ENCODE measurements around the gene GARIN5B.

GARIN5B gene

GRCh38 chr19:55373306-55373992 is 10.4 kb upstream of the GARIN5B start:
- TF ChIP-seq TCF4 (CRISPR knock-in tag; IDR thresholded peaks at IDR 0.05; ENCODE audit: borderline replicate concordance) (no peak), PPARA (CRISPR knock-in tag; IDR thresholded peaks at IDR 0.05; ENCODE audit: borderline replicate concordance) (no peak), ZC3H10 (CRISPR knock-in tag; IDR thresholded peaks at IDR 0.05) (no peak), ZFP3 (CRISPR knock-in tag; IDR thresholded peaks at IDR 0.05) (no peak), SNAI2 (CRISPR knock-in tag; IDR thresholded peaks at IDR 0.05) (no peak), ZNF8 (CRISPR knock-in tag; IDR thresholded peaks at IDR 0.05) (no peak), ZNF565 (CRISPR knock-in tag; conservative IDR thresholded peaks at IDR 0.05; ENCODE audit: low read depth) (no peak)
- TF ChIP-seq, protein P1, sequence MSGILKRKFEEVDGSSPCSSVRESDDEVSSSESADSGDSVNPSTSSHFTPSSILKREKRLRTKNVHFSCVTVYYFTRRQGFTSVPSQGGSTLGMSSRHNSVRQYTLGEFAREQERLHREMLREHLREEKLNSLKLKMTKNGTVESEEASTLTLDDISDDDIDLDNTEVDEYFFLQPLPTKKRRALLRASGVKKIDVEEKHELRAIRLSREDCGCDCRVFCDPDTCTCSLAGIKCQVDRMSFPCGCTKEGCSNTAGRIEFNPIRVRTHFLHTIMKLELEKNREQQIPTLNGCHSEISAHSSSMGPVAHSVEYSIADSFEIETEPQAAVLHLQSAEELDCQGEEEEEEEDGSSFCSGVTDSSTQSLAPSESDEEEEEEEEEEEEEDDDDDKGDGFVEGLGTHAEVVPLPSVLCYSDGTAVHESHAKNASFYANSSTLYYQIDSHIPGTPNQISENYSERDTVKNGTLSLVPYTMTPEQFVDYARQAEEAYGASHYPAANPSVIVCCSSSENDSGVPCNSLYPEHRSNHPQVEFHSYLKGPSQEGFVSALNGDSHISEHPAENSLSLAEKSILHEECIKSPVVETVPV (CRISPR knock-in tag; IDR thresholded peaks at IDR 0.05), result no peak
- TF ChIP-seq, protein P2, sequence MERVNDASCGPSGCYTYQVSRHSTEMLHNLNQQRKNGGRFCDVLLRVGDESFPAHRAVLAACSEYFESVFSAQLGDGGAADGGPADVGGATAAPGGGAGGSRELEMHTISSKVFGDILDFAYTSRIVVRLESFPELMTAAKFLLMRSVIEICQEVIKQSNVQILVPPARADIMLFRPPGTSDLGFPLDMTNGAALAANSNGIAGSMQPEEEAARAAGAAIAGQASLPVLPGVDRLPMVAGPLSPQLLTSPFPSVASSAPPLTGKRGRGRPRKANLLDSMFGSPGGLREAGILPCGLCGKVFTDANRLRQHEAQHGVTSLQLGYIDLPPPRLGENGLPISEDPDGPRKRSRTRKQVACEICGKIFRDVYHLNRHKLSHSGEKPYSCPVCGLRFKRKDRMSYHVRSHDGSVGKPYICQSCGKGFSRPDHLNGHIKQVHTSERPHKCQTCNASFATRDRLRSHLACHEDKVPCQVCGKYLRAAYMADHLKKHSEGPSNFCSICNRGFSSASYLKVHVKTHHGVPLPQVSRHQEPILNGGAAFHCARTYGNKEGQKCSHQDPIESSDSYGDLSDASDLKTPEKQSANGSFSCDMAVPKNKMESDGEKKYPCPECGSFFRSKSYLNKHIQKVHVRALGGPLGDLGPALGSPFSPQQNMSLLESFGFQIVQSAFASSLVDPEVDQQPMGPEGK (CRISPR knock-in tag; IDR thresholded peaks at IDR 0.05; ENCODE audit: borderline replicate concordance), result no peak
- TF ChIP-seq, protein P3, sequence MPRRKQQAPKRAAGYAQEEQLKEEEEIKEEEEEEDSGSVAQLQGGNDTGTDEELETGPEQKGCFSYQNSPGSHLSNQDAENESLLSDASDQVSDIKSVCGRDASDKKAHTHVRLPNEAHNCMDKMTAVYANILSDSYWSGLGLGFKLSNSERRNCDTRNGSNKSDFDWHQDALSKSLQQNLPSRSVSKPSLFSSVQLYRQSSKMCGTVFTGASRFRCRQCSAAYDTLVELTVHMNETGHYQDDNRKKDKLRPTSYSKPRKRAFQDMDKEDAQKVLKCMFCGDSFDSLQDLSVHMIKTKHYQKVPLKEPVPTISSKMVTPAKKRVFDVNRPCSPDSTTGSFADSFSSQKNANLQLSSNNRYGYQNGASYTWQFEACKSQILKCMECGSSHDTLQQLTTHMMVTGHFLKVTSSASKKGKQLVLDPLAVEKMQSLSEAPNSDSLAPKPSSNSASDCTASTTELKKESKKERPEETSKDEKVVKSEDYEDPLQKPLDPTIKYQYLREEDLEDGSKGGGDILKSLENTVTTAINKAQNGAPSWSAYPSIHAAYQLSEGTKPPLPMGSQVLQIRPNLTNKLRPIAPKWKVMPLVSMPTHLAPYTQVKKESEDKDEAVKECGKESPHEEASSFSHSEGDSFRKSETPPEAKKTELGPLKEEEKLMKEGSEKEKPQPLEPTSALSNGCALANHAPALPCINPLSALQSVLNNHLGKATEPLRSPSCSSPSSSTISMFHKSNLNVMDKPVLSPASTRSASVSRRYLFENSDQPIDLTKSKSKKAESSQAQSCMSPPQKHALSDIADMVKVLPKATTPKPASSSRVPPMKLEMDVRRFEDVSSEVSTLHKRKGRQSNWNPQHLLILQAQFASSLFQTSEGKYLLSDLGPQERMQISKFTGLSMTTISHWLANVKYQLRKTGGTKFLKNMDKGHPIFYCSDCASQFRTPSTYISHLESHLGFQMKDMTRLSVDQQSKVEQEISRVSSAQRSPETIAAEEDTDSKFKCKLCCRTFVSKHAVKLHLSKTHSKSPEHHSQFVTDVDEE (CRISPR knock-in tag; IDR thresholded peaks at IDR 0.05), result no peak
- no peak for ATAC-seq

DNA sequence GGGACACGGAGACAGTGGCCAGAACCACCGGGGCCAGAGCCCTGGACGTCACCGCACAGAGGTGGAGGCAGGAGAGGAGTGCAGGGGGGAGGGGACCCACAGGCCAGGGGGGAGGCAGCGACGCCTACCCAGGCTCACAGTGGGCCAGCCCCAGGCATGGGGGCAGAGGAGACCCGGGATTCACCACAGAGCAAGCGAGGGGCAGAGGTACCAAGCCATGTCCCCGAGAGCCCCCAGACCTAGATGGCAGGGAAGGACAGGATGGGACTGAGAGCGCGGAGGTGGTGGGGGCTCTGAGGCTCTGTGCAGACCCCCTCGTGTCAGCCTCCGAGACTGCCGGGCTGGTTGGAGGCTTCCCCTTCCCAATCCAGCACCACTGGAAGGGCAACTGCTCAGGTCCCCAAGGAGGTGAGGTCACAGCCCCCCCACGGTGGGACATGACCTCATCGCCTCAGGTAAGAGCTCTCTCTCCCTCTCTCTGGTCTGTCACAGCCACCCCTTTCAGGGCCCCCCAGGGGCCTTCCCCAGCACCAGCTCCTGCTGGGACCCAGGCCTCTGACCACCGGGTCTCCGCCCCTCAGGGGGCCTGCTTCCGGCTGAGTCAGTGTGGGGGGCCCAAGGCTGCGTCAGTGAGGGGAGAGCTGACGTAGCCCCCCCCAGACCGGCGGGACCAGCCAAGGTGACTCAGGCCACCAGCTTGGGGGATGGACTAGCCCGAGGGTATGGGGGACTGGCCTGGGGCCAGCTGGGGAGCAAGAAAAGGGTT is 9.4 kb upstream of the GARIN5B start:
- ATAC-seq, result no peak
- no peak for TF ChIP-seq ARNTL (CRISPR knock-in tag; IDR thresholded peaks at IDR 0.05; ENCODE audit: borderline replicate concordance, low read depth)
- TF ChIP-seq SNAI2 (CRISPR knock-in tag; IDR thresholded peaks at IDR 0.05), result no peak
- TF ChIP-seq, protein P2 (CRISPR knock-in tag; IDR thresholded peaks at IDR 0.05; ENCODE audit: borderline replicate concordance), result peak; percentile 75; the same call in 1 of the 2 replicates

DNA sequence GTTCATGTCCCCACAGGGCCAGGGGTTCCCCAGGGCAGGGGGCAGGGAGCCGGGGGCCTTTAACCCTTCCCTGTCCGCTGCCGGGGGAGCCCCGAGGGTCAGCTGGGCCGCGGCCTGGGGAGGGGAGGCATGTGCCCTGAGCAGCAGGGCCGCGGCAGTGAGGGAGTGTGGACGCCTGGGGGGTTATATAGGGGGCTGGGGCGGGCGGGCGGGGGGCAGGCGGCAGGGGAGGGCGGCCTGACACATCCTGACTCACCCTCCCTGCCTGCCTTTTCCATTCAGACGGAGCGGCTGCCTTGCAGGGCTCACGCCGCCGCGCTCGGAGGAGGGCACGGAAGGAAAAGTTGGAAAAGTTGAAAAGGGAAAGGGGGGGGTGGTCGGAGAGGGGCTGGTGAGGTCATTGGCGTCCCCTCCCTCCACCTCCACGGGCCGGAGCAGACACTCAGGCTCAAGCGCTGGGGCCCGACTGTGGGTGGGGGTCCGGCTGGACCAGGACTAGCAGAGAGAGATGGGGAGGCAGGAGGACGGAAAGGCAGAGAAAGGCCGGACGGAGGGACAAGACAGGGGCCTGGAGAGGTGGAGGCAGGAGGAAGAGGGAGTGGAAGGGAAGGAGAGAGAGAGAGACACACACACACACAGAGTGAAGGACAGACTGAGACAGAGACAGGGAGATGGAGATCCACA is 7.4 kb upstream of the GARIN5B start, which contains the start of gene IL11:
Gene IL11 (minus strand): TSS at position 159 of the 684 bp plus-strand sequence. CDS start 153 bp downstream, at position 6.
- TF ChIP-seq TOX (CRISPR knock-in tag; IDR thresholded peaks at IDR 0.05; ENCODE audit: borderline replicate concordance) (no peak), GLIS3 (CRISPR knock-in tag; IDR thresholded peaks at IDR 0.05) (no peak), BACH2 (CRISPR knock-in tag; IDR thresholded peaks at IDR 0.05; ENCODE audit: borderline replicate concordance) (no peak), ZNF8 (CRISPR knock-in tag; IDR thresholded peaks at IDR 0.05) (no peak), ZC3H10 (CRISPR knock-in tag; IDR thresholded peaks at IDR 0.05) (no peak), TCF4 (CRISPR knock-in tag; IDR thresholded peaks at IDR 0.05; ENCODE audit: borderline replicate concordance) (no peak), SNAI2 (CRISPR knock-in tag; IDR thresholded peaks at IDR 0.05) (no peak), OSR1 (CRISPR knock-in tag; IDR thresholded peaks at IDR 0.05) (no peak), ZNF565 (CRISPR knock-in tag; conservative IDR thresholded peaks at IDR 0.05; ENCODE audit: low read depth) (no peak), ESRRG (CRISPR knock-in tag; IDR thresholded peaks at IDR 0.05) (no peak), ARNTL (CRISPR knock-in tag; IDR thresholded peaks at IDR 0.05; ENCODE audit: borderline replicate concordance, low read depth) (no peak), ZFP30 (CRISPR knock-in tag; IDR thresholded peaks at IDR 0.05) (no peak)
- TF ChIP-seq, protein P4, sequence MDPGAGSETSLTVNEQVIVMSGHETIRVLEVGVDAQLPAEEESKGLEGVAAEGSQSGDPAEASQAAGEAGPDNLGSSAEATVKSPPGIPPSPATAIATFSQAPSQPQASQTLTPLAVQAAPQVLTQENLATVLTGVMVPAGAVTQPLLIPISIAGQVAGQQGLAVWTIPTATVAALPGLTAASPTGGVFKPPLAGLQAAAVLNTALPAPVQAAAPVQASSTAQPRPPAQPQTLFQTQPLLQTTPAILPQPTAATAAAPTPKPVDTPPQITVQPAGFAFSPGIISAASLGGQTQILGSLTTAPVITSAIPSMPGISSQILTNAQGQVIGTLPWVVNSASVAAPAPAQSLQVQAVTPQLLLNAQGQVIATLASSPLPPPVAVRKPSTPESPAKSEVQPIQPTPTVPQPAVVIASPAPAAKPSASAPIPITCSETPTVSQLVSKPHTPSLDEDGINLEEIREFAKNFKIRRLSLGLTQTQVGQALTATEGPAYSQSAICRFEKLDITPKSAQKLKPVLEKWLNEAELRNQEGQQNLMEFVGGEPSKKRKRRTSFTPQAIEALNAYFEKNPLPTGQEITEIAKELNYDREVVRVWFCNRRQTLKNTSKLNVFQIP (CRISPR knock-in tag; IDR thresholded peaks at IDR 0.05; ENCODE audit: borderline replicate concordance, low read depth), result no peak
- TF ChIP-seq, protein P5, sequence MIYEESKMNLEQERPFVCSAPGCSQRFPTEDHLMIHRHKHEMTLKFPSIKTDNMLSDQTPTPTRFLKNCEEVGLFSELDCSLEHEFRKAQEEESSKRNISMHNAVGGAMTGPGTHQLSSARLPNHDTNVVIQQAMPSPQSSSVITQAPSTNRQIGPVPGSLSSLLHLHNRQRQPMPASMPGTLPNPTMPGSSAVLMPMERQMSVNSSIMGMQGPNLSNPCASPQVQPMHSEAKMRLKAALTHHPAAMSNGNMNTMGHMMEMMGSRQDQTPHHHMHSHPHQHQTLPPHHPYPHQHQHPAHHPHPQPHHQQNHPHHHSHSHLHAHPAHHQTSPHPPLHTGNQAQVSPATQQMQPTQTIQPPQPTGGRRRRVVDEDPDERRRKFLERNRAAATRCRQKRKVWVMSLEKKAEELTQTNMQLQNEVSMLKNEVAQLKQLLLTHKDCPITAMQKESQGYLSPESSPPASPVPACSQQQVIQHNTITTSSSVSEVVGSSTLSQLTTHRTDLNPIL (CRISPR knock-in tag; IDR thresholded peaks at IDR 0.05; ENCODE audit: low read depth), result no peak
- TF ChIP-seq, protein P3 (CRISPR knock-in tag; IDR thresholded peaks at IDR 0.05), result no peak
- peak; percentile 44 for ATAC-seq
